Stimulated activated CD4-positive, alpha-beta T cell treated with anti-CD3 and anti-CD28 coated beads, Interleukin-15, amount 100 ng/mL, for 1 hour (primary cell): ENCODE measurements around the gene NTF4.
A peak's percentile ranks its signal among the peaks of the same experiment; 100 is the strongest.
"Not testable (repeated sequence)": the region's sequence is repeated elsewhere in the genome, so short reads cannot be mapped to it uniquely, and the experiment has no call there.

ENCODE experiments used
- DNase-seq, 2 donors: peaks; one replicate each; pipeline ENCODE4 v3.0.0-alpha.2; 2020; ENCODE audit warnings: low read depth in 1 of 2, low spot score in 1 of 2

The NTF4 gene

GRCh38 chr19:49024233-49024632 is 40.4 kb downstream of the NTF4 start, which contains the start of gene CGB3:
Gene CGB3, minus strand, starts transcription at chr19:49024333. Its CDS starts 362 bp downstream, at chr19:49023971.
- DNase-seq = not testable (repeated sequence)

GRCh38 chr19:49022116-49022515 is 42.5 kb downstream of the NTF4 start:
- no peak for DNase-seq

DNA sequence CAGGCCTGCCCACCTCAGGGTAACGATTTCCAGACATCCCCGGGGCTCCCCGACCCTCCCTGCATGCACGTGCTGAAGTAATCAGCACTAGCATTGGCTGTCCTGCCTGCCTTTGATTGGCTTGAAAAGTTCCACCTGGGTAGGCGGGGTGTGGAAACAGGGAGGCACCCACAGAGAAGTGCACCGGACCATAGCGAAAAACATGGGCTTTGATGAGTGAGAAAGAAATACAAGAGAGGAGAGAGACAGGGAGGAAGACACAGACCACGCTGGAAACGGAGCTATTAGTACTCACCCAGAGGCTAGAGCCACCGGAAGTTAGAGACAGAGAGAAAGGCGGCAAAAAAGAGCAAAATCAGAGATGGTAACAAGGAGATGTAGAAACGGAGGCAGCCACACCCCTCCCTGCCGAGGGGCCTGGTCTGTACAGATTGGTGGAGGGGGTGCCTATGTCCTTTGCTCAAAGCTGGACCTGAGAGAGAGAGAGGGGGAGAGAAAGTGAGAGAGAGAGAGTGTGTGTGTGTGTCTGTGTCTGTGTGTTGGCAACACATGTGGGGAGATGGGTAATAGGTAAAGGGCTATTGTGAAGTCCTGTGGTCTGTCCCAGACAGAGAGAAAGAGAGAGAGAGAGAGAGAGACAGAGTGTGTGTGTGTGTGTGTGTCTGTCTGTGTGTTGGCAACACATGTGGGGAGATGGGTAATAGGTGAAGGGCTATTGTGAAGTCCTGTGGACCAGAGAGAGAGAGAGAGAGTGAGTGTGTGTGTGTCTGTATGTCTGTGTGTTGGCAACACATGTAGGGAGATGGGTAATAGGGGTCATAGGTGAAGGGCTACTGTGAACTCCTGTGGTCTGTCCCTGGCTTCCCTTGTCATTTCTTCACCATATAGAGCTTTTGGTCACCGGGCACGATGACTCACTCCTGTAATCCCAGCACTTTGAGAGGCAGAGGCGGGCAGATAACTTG is 43.4 kb downstream of the NTF4 start:
- DNase-seq = no peak

GRCh38 chr19:49020342-49020741 is 44.3 kb downstream of the NTF4 start:
- no peak for DNase-seq

GRCh38 chr19:49019242-49019932 is 45.2 kb downstream of the NTF4 start:
- peak; percentile 37 to 55 for DNase-seq

- DNase-seq = not testable (repeated sequence)
Observed at GRCh38 chr19:49018388-49019241, 46.0 kb downstream of the NTF4 start.

GRCh38 chr19:49017666-49018351 is 46.8 kb downstream of the NTF4 start:
- peak; percentile 45 to 54 for DNase-seq

DNA sequence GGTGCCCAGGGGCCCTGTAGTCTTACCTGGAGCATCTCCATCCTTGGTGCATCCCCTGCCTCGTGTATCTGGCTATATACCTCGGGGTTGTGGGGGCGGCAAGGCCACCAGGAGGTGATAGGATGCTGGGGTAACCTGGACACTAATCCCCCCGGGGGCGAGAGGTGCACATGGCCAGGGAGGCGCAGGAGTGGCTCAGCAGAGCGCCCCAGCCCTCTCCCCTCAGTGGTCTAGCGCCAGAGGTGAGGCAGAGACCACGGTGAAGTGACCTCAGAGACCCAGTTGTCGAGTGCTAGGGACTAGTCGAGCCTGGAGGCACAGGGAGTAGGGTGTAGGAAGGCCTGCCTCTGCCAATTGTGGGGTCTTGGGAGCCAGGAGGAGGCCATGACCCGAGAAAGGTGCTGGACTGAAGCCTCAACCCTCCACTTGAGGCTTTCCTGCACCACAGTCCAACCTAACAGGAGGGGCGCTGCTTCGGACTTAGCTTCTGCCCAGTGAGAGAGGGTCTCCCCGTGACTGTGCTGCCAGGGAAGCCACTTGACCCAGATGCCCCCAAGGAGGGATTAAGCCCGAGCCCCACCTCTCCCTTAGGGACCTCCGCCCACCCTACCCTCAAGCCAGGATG is 47.5 kb downstream of the NTF4 start, which contains the start of gene LHB:
LHB (minus strand) TSS at position 51 of the 625 bp plus-strand sequence; CDS start at position 41, 10 bp downstream.
- DNase-seq = no peak

- no peak for DNase-seq
Observed at GRCh38 chr19:49016067-49016839, 48.4 kb downstream of the NTF4 start.

DNA sequence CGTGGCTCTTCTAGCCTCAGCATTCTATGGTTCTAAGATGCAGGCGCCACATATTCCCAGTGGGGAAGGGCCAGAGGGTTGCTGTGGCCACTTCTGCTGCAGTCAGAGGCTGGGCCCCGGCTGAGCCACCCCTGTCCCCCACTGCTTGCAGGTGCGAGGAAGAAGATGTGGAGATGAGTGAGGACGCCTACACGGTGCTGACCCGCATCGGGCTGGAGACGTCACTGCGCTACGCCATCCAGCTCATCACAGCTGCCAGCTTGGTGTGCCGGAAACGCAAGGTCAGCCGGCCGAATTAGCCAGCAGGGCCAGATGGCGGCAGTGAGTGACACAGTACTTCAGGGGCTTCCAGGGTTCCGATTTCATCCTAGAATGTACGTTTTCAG is 49.8 kb downstream of the NTF4 start:
- no peak for DNase-seq

DNA sequence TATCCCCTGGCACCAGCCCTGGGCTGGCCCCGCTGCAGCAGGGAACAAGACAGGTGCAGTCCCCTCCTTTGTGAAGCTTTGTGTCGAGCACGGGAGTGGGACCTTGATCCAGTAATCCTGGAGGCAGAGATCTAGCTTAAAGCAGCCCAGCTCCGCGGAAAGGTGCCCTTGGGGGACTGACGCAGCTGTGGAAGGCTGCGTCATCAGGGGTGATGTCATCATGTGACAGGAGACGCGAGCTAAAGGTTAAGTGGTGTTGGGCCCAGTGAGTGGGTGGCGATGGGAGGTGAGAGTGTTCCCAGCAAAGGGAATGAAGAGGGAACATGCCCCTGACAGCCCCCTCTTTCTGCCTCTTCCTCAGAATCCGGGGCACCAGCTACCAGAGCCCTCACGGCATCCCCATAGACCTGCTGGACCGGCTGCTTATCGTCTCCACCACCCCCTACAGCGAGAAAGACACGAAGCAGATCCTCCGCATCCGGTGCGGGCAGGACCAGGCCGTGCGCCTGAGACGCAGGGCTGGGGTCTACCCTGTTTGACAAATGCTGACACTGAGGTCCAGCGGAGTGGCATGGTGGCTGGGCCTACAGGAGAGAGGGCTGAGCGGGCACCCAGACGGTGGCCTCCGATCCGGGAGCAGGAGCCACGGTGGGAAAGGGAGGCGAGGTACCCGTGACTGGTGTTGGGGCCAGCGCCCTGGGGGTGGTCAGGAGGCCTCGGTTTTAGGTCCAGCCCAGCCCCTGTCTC is 50.3 kb downstream of the NTF4 start:
- no peak for DNase-seq

GRCh38 chr19:49011194-49011593 is 53.4 kb downstream of the NTF4 start:
- DNase-seq = no peak
